Stimulated activated CD4-positive, alpha-beta T cell treated with anti-CD3 and anti-CD28 coated beads, Interleukin-12 subunit alpha, Interleukin-12 subunit beta, amount 100 ng/mL, for 24 hours (primary cell): ENCODE results near the gene FRMD8.
A peak's percentile ranks its signal among the peaks of the same experiment; 100 is the strongest.

Experiments
- DNase-seq, 2 experiments: peaks; one replicate each; pipeline ENCODE4 v3.0.0-alpha.2; 2020; ENCODE audit warnings: low read depth in 2 of 2

The FRMD8 gene

GRCh38 chr11:65424205-65425104 lies 38.0 kb downstream of the FRMD8 start:
- DNase-seq = peak in 1 of 2 experiments; percentile 69

GRCh38 chr11:65425105-65425970 lies 38.9 kb downstream of the FRMD8 start:
- DNase-seq = peak in 1 of 2 experiments; percentile 72

GRCh38 chr11:65425971-65426838 lies 39.8 kb downstream of the FRMD8 start:
- no peak for DNase-seq

- no peak for DNase-seq
Observed at GRCh38 chr11:65426839-65427690, 40.6 kb downstream of the FRMD8 start.

- DNase-seq = no peak
Observed at GRCh38 chr11:65427691-65428577, 41.5 kb downstream of the FRMD8 start.

GRCh38 chr11:65428578-65429067 lies 42.2 kb downstream of the FRMD8 start:
- DNase-seq = no peak

GRCh38 chr11:65429068-65429681 lies 42.7 kb downstream of the FRMD8 start:
- no peak for DNase-seq

GRCh38 chr11:65429724-65430405 lies 43.4 kb downstream of the FRMD8 start:
- no peak for DNase-seq

GRCh38 chr11:65430406-65431217 lies 44.2 kb downstream of the FRMD8 start:
- no peak for DNase-seq

GRCh38 chr11:65431451-65432099 lies 45.1 kb downstream of the FRMD8 start:
- no peak for DNase-seq

GRCh38 chr11:65432100-65432650 lies 45.7 kb downstream of the FRMD8 start:
- no peak for DNase-seq

GRCh38 chr11:65432686-65433582 lies 46.5 kb downstream of the FRMD8 start:
- no peak for DNase-seq

- no peak for DNase-seq
Observed at GRCh38 chr11:65433657-65434056, 47.2 kb downstream of the FRMD8 start.

- DNase-seq = no peak
Observed at GRCh38 chr11:65434057-65434666, 47.7 kb downstream of the FRMD8 start.
